Measurements from ENCODE around the gene HSD3B2. TPM values are rescaled to one million over a fixed set of nuclear protein-coding genes. Genes with fewer than 3 reads are reported as not detected.

The HSD3B2 gene
- polyA plus RNA-seq (2013, experiment 1 of 2) = not detected
- not detected for polyA plus RNA-seq (2013, experiment 2 of 2)

DNA sequence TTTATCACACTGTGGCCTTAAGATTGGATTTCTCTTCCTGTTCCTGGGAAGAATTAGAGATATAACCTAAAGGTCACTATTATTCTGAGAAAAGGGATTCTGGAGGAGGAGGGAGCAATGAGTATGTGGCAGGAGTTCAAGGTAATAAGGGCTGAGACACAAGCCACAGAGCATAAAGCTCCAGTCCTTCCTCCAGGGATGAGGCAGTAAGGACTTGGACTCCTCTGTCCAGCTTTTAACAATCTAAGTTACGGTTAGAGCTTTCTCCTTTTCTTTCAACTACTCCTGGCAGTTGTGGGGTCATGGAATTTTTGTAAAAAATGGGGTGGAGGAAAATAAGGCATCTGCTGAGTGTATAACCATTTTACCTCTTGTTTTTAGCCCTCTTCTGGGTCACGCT lies at the start of gene HSD3B2:
Gene HSD3B2, plus strand, starts transcription at position 201 of the 400 bp plus-strand sequence. CDS start 270 bp downstream, outside the sequence.
- H3K27ac ChIP-seq (ENCODE audit: low read length, poor library complexity, severe bottlenecking) = no peak within 1 kb of the TSS
- H3K79me1 ChIP-seq (replicated peaks; ENCODE audit: low read length, poor library complexity, severe bottlenecking) = no peaks in the 10 kb centered on the region
- H2BK5ac ChIP-seq (ENCODE audit: low read depth, low read length, poor library complexity, severe bottlenecking) = no peak within 1 kb of the TSS
- no peak within 1 kb of the TSS for H4K8ac ChIP-seq (ENCODE audit: low read length)
- peaks cover 19 to 22% of the 10 kb centered on the region in 2 experiments for H3K27me3 ChIP-seq (ENCODE audit: control insufficient read depth in 1 of 2, insufficient read depth in 1 of 2, low read length in 2 of 2)
- 96% methylated on average over 1 of the region's 2 CpGs for WGBS
- H3K4me2 ChIP-seq (ENCODE audit: low read length, poor library complexity, severe bottlenecking) = no peak within 1 kb of the TSS
- H3K36me3 ChIP-seq (ENCODE audit: control insufficient read depth in 1 of 2, insufficient read depth in 2 of 2, low read depth in 1 of 2, low read length in 2 of 2) = no peaks in the 10 kb centered on the region
- H2AK5ac ChIP-seq (ENCODE audit: low read length, severe bottlenecking) = no peak within 1 kb of the TSS
- H4K91ac ChIP-seq (ENCODE audit: low read length) = no peak within 1 kb of the TSS
- H3K23ac ChIP-seq (ENCODE audit: low read length in 2 of 2) = no peak within 1 kb of the TSS
- DNase-seq = no peak
- H2BK15ac ChIP-seq (ENCODE audit: low read depth, poor library complexity, severe bottlenecking) = no peak within 1 kb of the TSS
- no peak within 1 kb of the TSS for H3K4me3 ChIP-seq (ENCODE audit: insufficient read depth in 1 of 2, low read depth in 1 of 2, low read length in 2 of 2)
- H2BK120ac ChIP-seq (ENCODE audit: low read depth, low read length) = no peak within 1 kb of the TSS
- no peak within 1 kb of the TSS for H2AFZ ChIP-seq (ENCODE audit: low read depth, low read length)
- no peak within 1 kb of the TSS for H3K14ac ChIP-seq (ENCODE audit: low read length in 2 of 2)
- H2BK12ac ChIP-seq (ENCODE audit: low read length in 2 of 2) = no peak within 1 kb of the TSS
- H3K4me1 ChIP-seq (ENCODE audit: control insufficient read depth, insufficient read depth, low read depth, low read length) = peaks cover 1% of the 10 kb centered on the region
- no peaks in the 10 kb centered on the region for H3K9me3 ChIP-seq (ENCODE audit: control insufficient read depth, low read length)
- H3K9ac ChIP-seq (ENCODE audit: low read length) = no peak within 1 kb of the TSS
- no peak within 1 kb of the TSS for H3K4ac ChIP-seq (ENCODE audit: low read depth in 1 of 2, low read length in 2 of 2)
- no peak within 1 kb of the TSS for H3K18ac ChIP-seq (ENCODE audit: low read depth in 1 of 2, low read length in 2 of 2)

DNA sequence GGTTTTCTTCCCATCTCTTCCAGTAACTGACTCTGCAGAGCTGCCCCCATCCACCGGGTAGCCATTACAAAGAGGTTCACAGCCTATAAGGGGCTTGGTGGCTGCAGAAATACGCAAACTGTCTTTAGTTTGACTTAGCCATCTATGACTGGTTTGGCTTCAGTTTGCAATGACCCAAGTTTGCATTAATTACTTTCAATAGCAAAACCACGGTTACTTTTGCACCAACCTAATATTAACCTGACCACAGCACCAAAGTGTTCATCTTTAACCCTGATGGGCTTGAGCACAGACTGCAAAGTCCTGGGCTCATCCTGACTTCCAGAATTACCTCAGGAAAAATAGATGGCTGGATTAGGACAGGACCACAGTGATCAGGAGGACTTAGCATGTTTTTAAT lies 48.5 kb upstream of the HSD3B2 start:
- H3K27ac ChIP-seq (ENCODE audit: low read length, poor library complexity, severe bottlenecking) = no peak overlapping the region
- H2BK120ac ChIP-seq (ENCODE audit: low read depth, low read length) = no peak overlapping the region
- no peak overlapping the region for H3K4me3 ChIP-seq (ENCODE audit: insufficient read depth in 1 of 2, low read depth in 1 of 2, low read length in 2 of 2)
- no peak overlapping the region for H3K14ac ChIP-seq (ENCODE audit: low read length in 2 of 2)
- no peak overlapping the region for H2BK5ac ChIP-seq (ENCODE audit: low read depth, low read length, poor library complexity, severe bottlenecking)
- no peaks in the 10 kb centered on the region for H3K36me3 ChIP-seq (ENCODE audit: control insufficient read depth in 1 of 2, insufficient read depth in 2 of 2, low read depth in 1 of 2, low read length in 2 of 2)
- H3K4ac ChIP-seq (ENCODE audit: low read depth in 1 of 2, low read length in 2 of 2) = no peak overlapping the region
- no peak overlapping the region for H4K8ac ChIP-seq (ENCODE audit: low read length)
- no peak overlapping the region for H3K9ac ChIP-seq (ENCODE audit: low read length)
- H2AFZ ChIP-seq (ENCODE audit: low read depth, low read length) = no peak overlapping the region
- no peak overlapping the region for H3K23ac ChIP-seq (ENCODE audit: low read length in 2 of 2)
- no peaks in the 10 kb centered on the region for H3K4me1 ChIP-seq (ENCODE audit: control insufficient read depth, insufficient read depth, low read depth, low read length)
- H3K27me3 ChIP-seq (ENCODE audit: control insufficient read depth in 1 of 2, insufficient read depth in 1 of 2, low read length in 2 of 2) = peaks cover 0 to 22% of the 10 kb centered on the region in 2 experiments
- WGBS = 87% methylated on average over 3 of the region's 3 CpGs
- H2BK12ac ChIP-seq (ENCODE audit: low read length in 2 of 2) = no peak overlapping the region
- H4K91ac ChIP-seq (ENCODE audit: low read length) = no peak overlapping the region
- H2BK15ac ChIP-seq (ENCODE audit: low read depth, poor library complexity, severe bottlenecking) = no peak overlapping the region
- no peak overlapping the region for H2AK5ac ChIP-seq (ENCODE audit: low read length, severe bottlenecking)
- no peak for DNase-seq
- no peaks in the 10 kb centered on the region for H3K79me1 ChIP-seq (replicated peaks; ENCODE audit: low read length, poor library complexity, severe bottlenecking)
- no peak overlapping the region for H3K4me2 ChIP-seq (ENCODE audit: low read length, poor library complexity, severe bottlenecking)
- H3K9me3 ChIP-seq (ENCODE audit: control insufficient read depth, low read length) = no peaks in the 10 kb centered on the region
- no peak overlapping the region for H3K18ac ChIP-seq (ENCODE audit: low read depth in 1 of 2, low read length in 2 of 2)

DNA sequence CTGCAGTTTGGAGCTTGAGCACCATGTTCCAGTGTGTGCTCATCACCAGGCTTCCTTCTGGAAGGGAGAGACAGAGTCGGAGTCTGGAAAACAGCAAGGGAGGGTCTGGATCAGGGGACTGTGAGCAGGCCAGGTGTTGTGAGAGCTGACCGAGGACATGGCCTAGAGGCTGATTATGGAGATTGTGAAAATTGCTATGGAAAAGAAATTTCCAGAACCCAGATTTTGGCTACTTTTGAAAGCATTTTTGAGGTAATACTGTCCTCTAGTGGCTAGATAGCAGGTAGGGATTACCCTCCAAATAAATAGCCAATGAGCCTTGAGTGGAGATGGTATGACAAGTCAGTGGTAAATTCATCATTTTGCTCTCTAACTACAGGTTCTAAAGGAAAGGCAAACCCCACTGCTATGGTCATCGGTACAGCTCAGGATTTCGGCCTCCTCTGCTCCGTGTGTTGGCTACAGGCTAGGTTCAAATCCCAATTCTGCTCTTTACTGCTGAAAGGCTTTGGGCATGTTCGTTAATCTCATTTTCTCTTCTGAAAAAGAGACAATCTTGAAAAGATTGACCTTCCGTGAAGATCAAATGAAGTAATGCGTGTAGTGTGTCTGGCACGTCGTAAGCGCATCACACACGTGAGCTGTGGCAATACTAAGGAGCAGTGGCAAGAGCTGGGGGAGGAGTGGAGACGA lies 47.4 kb upstream of the HSD3B2 start:
- H3K27me3 ChIP-seq (ENCODE audit: control insufficient read depth in 1 of 2, insufficient read depth in 1 of 2, low read length in 2 of 2) = peaks cover 0 to 22% of the 10 kb centered on the region in 2 experiments
- H2BK5ac ChIP-seq (ENCODE audit: low read depth, low read length, poor library complexity, severe bottlenecking) = no peak overlapping the region
- no peak overlapping the region for H3K18ac ChIP-seq (ENCODE audit: low read depth in 1 of 2, low read length in 2 of 2)
- no peak overlapping the region for H3K4me2 ChIP-seq (ENCODE audit: low read length, poor library complexity, severe bottlenecking)
- no peak overlapping the region for H3K23ac ChIP-seq (ENCODE audit: low read length in 2 of 2)
- no peak overlapping the region for H2BK120ac ChIP-seq (ENCODE audit: low read depth, low read length)
- H3K4me1 ChIP-seq (ENCODE audit: control insufficient read depth, insufficient read depth, low read depth, low read length) = no peaks in the 10 kb centered on the region
- no peak overlapping the region for H2BK12ac ChIP-seq (ENCODE audit: low read length in 2 of 2)
- no peak overlapping the region for H2AFZ ChIP-seq (ENCODE audit: low read depth, low read length)
- no peak overlapping the region for H3K4me3 ChIP-seq (ENCODE audit: insufficient read depth in 1 of 2, low read depth in 1 of 2, low read length in 2 of 2)
- no peak overlapping the region for H3K4ac ChIP-seq (ENCODE audit: low read depth in 1 of 2, low read length in 2 of 2)
- H2AK5ac ChIP-seq (ENCODE audit: low read length, severe bottlenecking) = peak overlapping the region; percentile 1
- DNase-seq = peak; percentile 47
- no peaks in the 10 kb centered on the region for H3K9me3 ChIP-seq (ENCODE audit: control insufficient read depth, low read length)
- no peak overlapping the region for H3K14ac ChIP-seq (ENCODE audit: low read length in 2 of 2)
- no peaks in the 10 kb centered on the region for H3K36me3 ChIP-seq (ENCODE audit: control insufficient read depth in 1 of 2, insufficient read depth in 2 of 2, low read depth in 1 of 2, low read length in 2 of 2)
- 74% methylated on average over 13 of the region's 13 CpGs for WGBS
- H2BK15ac ChIP-seq (ENCODE audit: low read depth, poor library complexity, severe bottlenecking) = no peak overlapping the region
- no peaks in the 10 kb centered on the region for H3K79me1 ChIP-seq (replicated peaks; ENCODE audit: low read length, poor library complexity, severe bottlenecking)
- no peak overlapping the region for H3K9ac ChIP-seq (ENCODE audit: low read length)
- no peak overlapping the region for H4K91ac ChIP-seq (ENCODE audit: low read length)
- no peak overlapping the region for H4K8ac ChIP-seq (ENCODE audit: low read length)
- no peak overlapping the region for H3K27ac ChIP-seq (ENCODE audit: low read length, poor library complexity, severe bottlenecking)

DNA sequence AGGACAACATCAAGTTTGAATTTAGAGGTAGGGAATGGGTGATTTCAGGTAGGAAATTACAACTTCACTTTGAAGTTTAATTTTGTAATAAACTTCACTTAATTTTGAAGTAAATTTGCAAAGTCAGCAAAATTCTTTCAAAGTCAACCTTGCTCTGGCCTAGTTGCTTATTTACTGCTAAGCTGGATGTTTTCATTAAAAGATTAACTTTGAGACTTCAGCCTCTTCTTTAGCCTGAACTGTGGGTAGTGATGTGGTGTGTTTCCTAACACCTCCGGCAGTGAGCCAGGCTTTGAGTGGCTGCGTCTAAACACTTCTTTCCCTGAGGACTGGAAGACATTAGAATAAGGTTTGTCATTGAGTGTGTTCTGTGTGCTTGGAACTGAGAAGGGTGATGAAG lies 46.4 kb upstream of the HSD3B2 start, which contains the start of gene HAO2:
Gene HAO2, plus strand, starts transcription at position 232 of the 400 bp plus-strand sequence. CDS start 12,301 bp downstream, outside the sequence.
- Histone ChIP-seq H3K9me3 (ENCODE audit: control insufficient read depth, low read length) (no peaks in the 10 kb centered on the region), H3K4me3 (ENCODE audit: insufficient read depth in 1 of 2, low read depth in 1 of 2, low read length in 2 of 2) (no peak within 1 kb of the TSS), H3K4me2 (ENCODE audit: low read length, poor library complexity, severe bottlenecking) (no peak within 1 kb of the TSS), H2BK12ac (ENCODE audit: low read length in 2 of 2) (no peak within 1 kb of the TSS), H3K36me3 (ENCODE audit: control insufficient read depth in 1 of 2, insufficient read depth in 2 of 2, low read depth in 1 of 2, low read length in 2 of 2) (no peaks in the 10 kb centered on the region), H2AK5ac (ENCODE audit: low read length, severe bottlenecking) (no peak within 1 kb of the TSS), H3K79me1 (replicated peaks; ENCODE audit: low read length, poor library complexity, severe bottlenecking) (no peaks in the 10 kb centered on the region), H3K4ac (ENCODE audit: low read depth in 1 of 2, low read length in 2 of 2) (no peak within 1 kb of the TSS), H3K23ac (ENCODE audit: low read length in 2 of 2) (no peak within 1 kb of the TSS), H2BK15ac (ENCODE audit: low read depth, poor library complexity, severe bottlenecking) (no peak within 1 kb of the TSS), H2BK5ac (ENCODE audit: low read depth, low read length, poor library complexity, severe bottlenecking) (no peak within 1 kb of the TSS), H3K4me1 (ENCODE audit: control insufficient read depth, insufficient read depth, low read depth, low read length) (no peaks in the 10 kb centered on the region), H4K8ac (ENCODE audit: low read length) (no peak within 1 kb of the TSS), H2BK120ac (ENCODE audit: low read depth, low read length) (no peak within 1 kb of the TSS), H3K18ac (ENCODE audit: low read depth in 1 of 2, low read length in 2 of 2) (no peak within 1 kb of the TSS), H2AFZ (ENCODE audit: low read depth, low read length) (no peak within 1 kb of the TSS), H4K91ac (ENCODE audit: low read length) (no peak within 1 kb of the TSS), H3K14ac (ENCODE audit: low read length in 2 of 2) (no peak within 1 kb of the TSS), H3K27me3 (ENCODE audit: control insufficient read depth in 1 of 2, insufficient read depth in 1 of 2, low read length in 2 of 2) (peaks cover 0 to 28% of the 10 kb centered on the region in 2 experiments), H3K9ac (ENCODE audit: low read length) (no peak within 1 kb of the TSS), H3K27ac (ENCODE audit: low read length, poor library complexity, severe bottlenecking) (no peak within 1 kb of the TSS)
- no peak for DNase-seq
- 94% methylated on average over 2 of the region's 2 CpGs for whole genome bisulfite sequencing

All from mesenchymal stem cell (in vitro differentiated cells and primary cell).